HepG2 (cell line): ENCODE data around the gene TM4SF1. TPM values are rescaled to one million over a fixed set of nuclear protein-coding genes. Genes with fewer than 3 reads are reported as not detected.

Experiments used
- ARID2 ChIP-seq: sonication (generic); formaldehyde crosslinking; IDR thresholded peaks from 2 replicates; pipeline ENCODE4 v1.8.1; 2022; ENCODE audit warnings: mild to moderate bottlenecking, missing genetic modification reagents, borderline replicate concordance
- CTCF ChIP-seq: sonication (generic); formaldehyde crosslinking; IDR thresholded peaks from 2 replicates; pipeline ENCODE4 v1.5.0; 2020; ENCODE audit warnings: mild to moderate bottlenecking, missing genetic modification reagents, moderate library complexity
- HMGXB3 ChIP-seq: sonication (generic); formaldehyde crosslinking; IDR thresholded peaks from 2 replicates; pipeline ENCODE4 v1.4.0; 2020; ENCODE audit warnings: missing genetic modification reagents, borderline replicate concordance
- KLF6 ChIP-seq: IDR thresholded peaks from 2 replicates; pipeline ENCODE4 v1.8.0; 2016; ENCODE audit warnings: missing biosample characterization, missing genetic modification reagents
- NFIB ChIP-seq: sonication (generic); formaldehyde crosslinking; IDR thresholded peaks from 2 replicates; pipeline ENCODE4 v1.9.0; 2021; ENCODE audit warnings: missing genetic modification reagents, mild to moderate bottlenecking, borderline replicate concordance
- SAFB2 ChIP-seq: sonication (generic); formaldehyde crosslinking; IDR thresholded peaks from 2 replicates; pipeline ENCODE4 v1.5.1; 2020; ENCODE audit warnings: missing genetic modification reagents, low read depth, mild to moderate bottlenecking, borderline replicate concordance
- STAT6 ChIP-seq: sonication (generic); formaldehyde crosslinking; IDR thresholded peaks from 2 replicates; pipeline ENCODE4 v1.4.0; 2020; ENCODE audit warnings: missing genetic modification reagents, mild to moderate bottlenecking, borderline replicate concordance
- TBX2 ChIP-seq: sonication (generic); formaldehyde crosslinking; IDR thresholded peaks from 2 replicates; pipeline ENCODE4 v1.5.0; 2020; ENCODE audit warnings: missing genetic modification reagents, mild to moderate bottlenecking, borderline replicate concordance
- TGIF2 ChIP-seq: IDR thresholded peaks from 2 replicates; pipeline ENCODE4 v1.6.1; 2016; ENCODE audit warnings: control low read depth, missing compliant biosample characterization
- TRAFD1 ChIP-seq: sonication (generic); formaldehyde crosslinking; IDR thresholded peaks from 2 replicates; pipeline ENCODE4 v1.5.1; 2020; ENCODE audit warnings: missing genetic modification reagents, mild to moderate bottlenecking, borderline replicate concordance
- ZBTB21 ChIP-seq: sonication (generic); formaldehyde crosslinking; IDR thresholded peaks from 2 replicates; pipeline ENCODE4 v1.4.0; 2020; ENCODE audit warnings: missing genetic modification reagents
- ZMAT5 ChIP-seq: sonication (generic); formaldehyde crosslinking; IDR thresholded peaks from 2 replicates; pipeline ENCODE4 v1.5.0; 2020; ENCODE audit warnings: mild to moderate bottlenecking, low read depth, missing genetic modification reagents, borderline replicate concordance
- ZNF234 ChIP-seq: sonication (generic); formaldehyde crosslinking; conservative IDR thresholded peaks from 2 replicates; pipeline ENCODE4 v1.5.1; 2020; ENCODE audit warnings: mild to moderate bottlenecking, missing genetic modification reagents
- ZNF335 ChIP-seq: sonication (generic); formaldehyde crosslinking; IDR thresholded peaks from 2 replicates; pipeline ENCODE4 v1.4.0; 2020; ENCODE audit warnings: missing genetic modification reagents
- ZNF570 ChIP-seq: sonication (generic); formaldehyde crosslinking; IDR thresholded peaks from 2 replicates; pipeline ENCODE4 v1.4.0; 2020; ENCODE audit warnings: mild to moderate bottlenecking, missing genetic modification reagents, borderline replicate concordance
- ZNF792 ChIP-seq: IDR thresholded peaks from 2 replicates; pipeline ENCODE4 v1.6.1; 2016
- ZNF816 ChIP-seq: sonication (generic); formaldehyde crosslinking; IDR thresholded peaks from 2 replicates; pipeline ENCODE4 v1.8.0; 2022; ENCODE audit warnings: missing genetic modification reagents, mild to moderate bottlenecking, borderline replicate concordance
- ZNF841 ChIP-seq: sonication (generic); formaldehyde crosslinking; IDR thresholded peaks from 2 replicates; pipeline ENCODE4 v1.8.1; 2023; ENCODE audit warnings: missing genetic modification reagents, borderline replicate concordance
- polyA plus RNA-seq, 8 experiments: library from polyadenylated mRNA; depleted of rRNA in 3 of 8; stranded (reverse) in 7 of 8; unstranded in 1 of 8; fragments of >200 nt; fragmentation: Illumina TruSeq in 4 of 8; extraction: Trizol in 4 of 8; gene quantifications; 2 replicates each; pipeline versions ENCODE4 v1.2.1 to v1.2.3, GENCODE V29; 2011 to 2016; ENCODE audit warnings: low read depth in 4 of 8, missing spikeins in 1 of 8, mixed read lengths in 1 of 8; ENCODE audit not compliant: insufficient read depth in 1 of 8
- total RNA-seq, 5 experiments: library from RNA; depleted of rRNA; stranded (reverse); fragments of >200 nt; fragmentation: Illumina TruSeq; extraction: Trizol; gene quantifications; 2 replicates each; pipeline ENCODE4 v1.2.3, GENCODE V29; 2016; ENCODE audit warnings: low read depth in 1 of 5

Gene TM4SF1
- total and polyA plus RNA-seq, 2 of the 13 experiments (the other 11 are each of a cell fraction or from before 2014, with no cell fraction given): 431 to 1,359 TPM

GRCh38 chr3:149376718-149377407 lies 586 bp downstream of the TM4SF1 start (continued):
- TF ChIP-seq ARID2 (CRISPR knock-in tag) (no peak), ZBTB21 (CRISPR knock-in tag) (0 out of 2 replicates have a peak, but pooled peaks have one; percentile 6), ZNF335 (no peak), ZNF792 (CRISPR knock-in tag) (no peak), ZNF570 (no peak), HMGXB3 (CRISPR knock-in tag) (0 out of 2 replicates have a peak, but pooled peaks have one; percentile 38), ZNF234 (CRISPR knock-in tag) (no peak), ZMAT5 (CRISPR knock-in tag) (no peak), ZNF841 (no peak), ZNF816 (CRISPR knock-in tag) (0 out of 2 replicates have a peak, but pooled peaks have one; percentile 69), TGIF2 (CRISPR knock-in tag) (no peak), STAT6 (CRISPR knock-in tag) (no peak), TRAFD1 (no peak), TBX2 (no peak), KLF6 (CRISPR knock-in tag) (no peak), NFIB (CRISPR knock-in tag) (no peak), SAFB2 (no peak), CTCF (CRISPR knock-in tag) (no peak)
